HL-60/S4 (cell line): ENCODE data around the gene RAB4A.
"Not testable (repeated sequence)": the region's sequence is repeated elsewhere in the genome, so short reads cannot be mapped to it uniquely, and the experiment has no call there.

Source experiments
- in situ Hi-C: fragments of 300-500 bp; cut with MboI; formaldehyde crosslinking; loops from 2 replicates; pipeline ENCODE4 v1.14.3; 2022; ENCODE audit warnings: low sequenced_read_pairs

The RAB4A gene

GRCh38 chr1:229291686-229292085 is 20.8 kb downstream of the RAB4A start:
- in situ Hi-C loops = not testable (repeated sequence)

- in situ Hi-C loops = no loop called here
Observed at GRCh38 chr1:229293528-229294204, 22.8 kb downstream of the RAB4A start.

GRCh38 chr1:229295745-229296144 is 24.8 kb downstream of the RAB4A start:
- in situ Hi-C loops = no loop called here

GRCh38 chr1:229296541-229296941 is 25.6 kb downstream of the RAB4A start:
- in situ Hi-C loops = no loop called here

- in situ Hi-C loops = no loop called here
Observed at GRCh38 chr1:229297746-229298145, 26.8 kb downstream of the RAB4A start.

- in situ Hi-C loops = no loop called here
Observed at GRCh38 chr1:229298420-229298819, 27.5 kb downstream of the RAB4A start.

- in situ Hi-C loops = no loop called here
Observed at GRCh38 chr1:229298887-229299503, 28.1 kb downstream of the RAB4A start.

- in situ Hi-C loops = no loop called here
Observed at GRCh38 chr1:229300099-229300757, 29.3 kb downstream of the RAB4A start.

GRCh38 chr1:229302740-229303139 is 31.8 kb downstream of the RAB4A start:
- in situ Hi-C loops = no loop called here

GRCh38 chr1:229303855-229304254 is 32.9 kb downstream of the RAB4A start:
- in situ Hi-C loops = no loop called here

- in situ Hi-C loops = no loop called here
Observed at GRCh38 chr1:229305392-229305791, 34.5 kb downstream of the RAB4A start.

- in situ Hi-C loops = no loop called here
Observed at GRCh38 chr1:229309074-229309473, 38.2 kb downstream of the RAB4A start.

GRCh38 chr1:229309684-229310083 is 38.8 kb downstream of the RAB4A start:
- in situ Hi-C loops = no loop called here

- in situ Hi-C loops = no loop called here
Observed at GRCh38 chr1:229310833-229311232, 39.9 kb downstream of the RAB4A start.

- in situ Hi-C loops = no loop called here
Observed at GRCh38 chr1:229316166-229316565, 45.3 kb downstream of the RAB4A start.

- in situ Hi-C loops = no loop called here
Observed at GRCh38 chr1:229318056-229318455, 47.1 kb downstream of the RAB4A start.

- in situ Hi-C loops = no loop called here
Observed at GRCh38 chr1:229319487-229319886, 48.6 kb downstream of the RAB4A start.

GRCh38 chr1:229323201-229323600 is 52.3 kb downstream of the RAB4A start:
- in situ Hi-C loops = no loop called here

GRCh38 chr1:229323885-229324553 is 53.1 kb downstream of the RAB4A start:
- in situ Hi-C loops = no loop called here

GRCh38 chr1:229325401-229325800 is 54.5 kb downstream of the RAB4A start:
- in situ Hi-C loops = no loop called here

GRCh38 chr1:229325853-229326487 is 55.1 kb downstream of the RAB4A start:
- in situ Hi-C loops = no loop called here
